Measurements from ENCODE around the gene SMIM24.
"Not testable (repeated sequence)": the region's sequence is repeated elsewhere in the genome, so short reads cannot be mapped to it uniquely, and the experiment has no call there.

The SMIM24 gene

GRCh38 chr19:3454656-3455392 lies 25.5 kb downstream of the SMIM24 start:
- DNase-seq: no peak

- DNase-seq: no peak
These were observed 26.5 kb downstream of the SMIM24 start for GRCh38 chr19:3453840-3454239.

- not testable (repeated sequence) for DNase-seq
These were observed 27.4 kb downstream of the SMIM24 start for GRCh38 chr19:3452942-3453214.

GRCh38 chr19:3452171-3452941 lies 28.0 kb downstream of the SMIM24 start:
- no peak for DNase-seq

GRCh38 chr19:3451451-3451866 lies 28.9 kb downstream of the SMIM24 start:
- DNase-seq: no peak

- no peak for DNase-seq
These were observed 29.4 kb downstream of the SMIM24 start for GRCh38 chr19:3450796-3451411.

GRCh38 chr19:3448616-3449334 lies 31.6 kb downstream of the SMIM24 start:
- no peak for DNase-seq

GRCh38 chr19:3446657-3447056 lies 33.7 kb downstream of the SMIM24 start:
- not testable (repeated sequence) for DNase-seq

- no peak for DNase-seq
These were observed 35.6 kb downstream of the SMIM24 start for GRCh38 chr19:3444695-3445234.

- DNase-seq: no peak
These were observed 36.3 kb downstream of the SMIM24 start for GRCh38 chr19:3443840-3444694.

- DNase-seq: no peak
These were observed 37.7 kb downstream of the SMIM24 start for GRCh38 chr19:3442487-3443071.

- no peak for DNase-seq
These were observed 38.4 kb downstream of the SMIM24 start for GRCh38 chr19:3441986-3442329.

- no peak for DNase-seq
These were observed 39.0 kb downstream of the SMIM24 start for GRCh38 chr19:3441089-3441985.

GRCh38 chr19:3440082-3440481 lies 40.2 kb downstream of the SMIM24 start:
- DNase-seq: peak; percentile 61

- DNase-seq: peak; percentile 97
These were observed 45.4 kb downstream of the SMIM24 start for GRCh38 chr19:3434630-3435553.

GRCh38 chr19:3433805-3434540 lies 46.4 kb downstream of the SMIM24 start:
- no peak for DNase-seq

GRCh38 chr19:3433313-3433712 lies 47.0 kb downstream of the SMIM24 start:
- no peak for DNase-seq

- DNase-seq: no peak
These were observed 48.4 kb downstream of the SMIM24 start for GRCh38 chr19:3431760-3432397.

GRCh38 chr19:3430366-3430680 lies 50.0 kb downstream of the SMIM24 start:
- DNase-seq: not testable (repeated sequence)

Measured in activated naive CD4-positive, alpha-beta T cell treated with anti-CD3 and anti-CD28 coated beads, Interleukin-2, amount 50 U/mL, for 16 hours (primary cell).